DOHH2 (cell line): ENCODE data around the gene MEIOB.

Experiments
- H3F3A ChIP-seq: fragments of 200-600 bp; sonication (generic), shearing (Covaris generic); 2 replicates; pipeline ENCODE4 v1.6.0; 2016; ENCODE audit warnings: antibody characterized with exemption, mild to moderate bottlenecking; ENCODE audit not compliant: control insufficient read depth, insufficient read depth
- H3K27ac ChIP-seq: fragments of 200-600 bp; sonication (generic); 2 replicates; pipeline ENCODE4 v1.5.1; 2014; ENCODE audit warnings: low read depth, mild to moderate bottlenecking, low read length, moderate library complexity
- H3K27me3 ChIP-seq: fragments of 200-600 bp; sonication (generic); 2 replicates; pipeline ENCODE4 v1.6.1; 2014; ENCODE audit warnings: mild to moderate bottlenecking, low read length, mixed read lengths; ENCODE audit not compliant: control insufficient read depth
- H3K36me3 ChIP-seq: fragments of 200-600 bp; sonication (generic); 2 replicates; pipeline ENCODE4 v1.6.1; 2014; ENCODE audit warnings: mild to moderate bottlenecking, low read length, moderate library complexity, mixed read lengths; ENCODE audit not compliant: control insufficient read depth
- H3K4me1 ChIP-seq: fragments of 200-600 bp; sonication (generic); 2 replicates; pipeline ENCODE4 v1.6.1; 2014; ENCODE audit warnings: mild to moderate bottlenecking, low read length, mixed read lengths; ENCODE audit not compliant: control insufficient read depth
- H3K4me2 ChIP-seq: fragments of 200-600 bp; sonication (generic); 2 replicates; pipeline ENCODE4 v1.6.0; 2014; ENCODE audit warnings: mild to moderate bottlenecking, low read length, moderate library complexity
- H3K4me3 ChIP-seq: fragments of 200-600 bp; sonication (generic); 2 replicates; pipeline ENCODE4 v1.5.1; 2014; ENCODE audit warnings: mild to moderate bottlenecking, low read length, mixed read lengths
- H3K79me2 ChIP-seq: fragments of 200-600 bp; sonication (generic); 2 replicates; pipeline ENCODE4 v1.6.1; 2014; ENCODE audit warnings: mild to moderate bottlenecking, low read length, mixed read lengths; ENCODE audit not compliant: control insufficient read depth
- H3K9me2 ChIP-seq: fragments of 200-600 bp; sonication (generic); replicated peaks from 2 replicates; pipeline ENCODE4 v1.6.1; 2014; ENCODE audit warnings: mild to moderate bottlenecking, low read length, mixed read lengths; ENCODE audit not compliant: control insufficient read depth
- H3K9me3 ChIP-seq: fragments of 200-600 bp; sonication (generic); 2 replicates; pipeline ENCODE4 v1.6.1; 2014; ENCODE audit warnings: antibody characterized with exemption, low read length, mixed read lengths; ENCODE audit not compliant: control insufficient read depth, insufficient read depth
- H4K20me1 ChIP-seq: fragments of 200-600 bp; sonication (generic); 2 replicates; pipeline ENCODE4 v1.6.0; 2014; ENCODE audit warnings: low read depth, mild to moderate bottlenecking, antibody characterized with exemption, low read length, moderate library complexity; ENCODE audit not compliant: control insufficient read depth, insufficient read depth
- EZH2phosphoT487 ChIP-seq: fragments of 200-600 bp; sonication (generic); IDR thresholded peaks from 2 replicates; pipeline ENCODE4 v1.6.1; 2017; ENCODE audit warnings: borderline replicate concordance, mild to moderate bottlenecking, antibody characterized with exemption, low read length, moderate library complexity, mixed read lengths
- TF ChIP-seq, protein P1 (sequence below): fragments of 200-600 bp; sonication (generic); IDR thresholded peaks from one replicate; pipeline ENCODE4 v1.5.1; 2014; ENCODE audit warnings: antibody characterized with exemption, mild to moderate bottlenecking, low read depth, low read length; ENCODE audit not compliant: poor library complexity, severe bottlenecking

The MEIOB gene

DNA sequence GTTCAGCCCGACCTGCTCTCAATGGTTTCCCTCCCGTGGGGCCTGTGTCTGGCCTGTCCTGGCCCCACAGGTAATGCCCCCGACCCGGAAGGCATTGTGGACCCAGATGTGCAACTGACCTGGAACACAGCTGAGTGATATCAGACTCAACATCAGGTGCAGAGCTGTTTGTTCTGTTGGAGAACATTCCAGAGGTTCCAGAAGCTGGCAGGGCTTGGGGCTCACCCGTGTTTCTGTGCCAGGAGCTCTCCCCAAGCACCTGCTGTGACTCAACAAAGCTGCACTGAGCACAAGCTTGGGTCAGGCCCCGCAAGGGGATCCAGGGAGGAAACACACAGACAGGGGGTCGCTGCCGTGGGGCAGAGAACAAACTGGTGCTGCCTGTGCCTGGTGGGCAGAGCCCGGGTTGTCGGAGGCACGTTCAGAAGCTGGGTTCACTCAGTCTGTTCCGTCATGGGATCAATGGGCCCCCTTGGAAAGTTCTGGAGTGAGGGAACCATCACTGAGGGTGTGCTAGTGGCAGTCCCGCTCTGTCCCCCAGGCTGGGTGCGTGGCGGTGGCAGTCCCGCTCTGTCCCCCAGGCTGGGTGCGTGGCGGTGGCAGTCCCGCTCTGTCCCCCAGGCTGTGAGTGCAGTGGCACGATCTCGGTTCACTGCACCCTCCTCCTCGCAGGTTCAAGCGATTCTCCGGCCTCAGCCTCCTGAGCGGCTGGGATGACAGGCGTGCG is 24.1 kb upstream of the MEIOB start:
- H3K27me3 ChIP-seq, result no peaks in the 10 kb centered on the region
- H4K20me1 ChIP-seq, result no peaks in the 10 kb centered on the region
- H3K4me2 ChIP-seq, result no peak overlapping the region
- no peaks in the 10 kb centered on the region for H3K79me2 ChIP-seq
- no peaks in the 10 kb centered on the region for H3K4me1 ChIP-seq
- H3K4me3 ChIP-seq, result no peak overlapping the region
- no peak overlapping the region for H3K27ac ChIP-seq
- H3F3A ChIP-seq, result no peaks in the 10 kb centered on the region
- H3K36me3 ChIP-seq, result no peaks in the 10 kb centered on the region
- H3K9me3 ChIP-seq, result no peaks in the 10 kb centered on the region
- TF ChIP-seq EZH2phosphoT487, result no peak
- TF ChIP-seq, protein P1, sequence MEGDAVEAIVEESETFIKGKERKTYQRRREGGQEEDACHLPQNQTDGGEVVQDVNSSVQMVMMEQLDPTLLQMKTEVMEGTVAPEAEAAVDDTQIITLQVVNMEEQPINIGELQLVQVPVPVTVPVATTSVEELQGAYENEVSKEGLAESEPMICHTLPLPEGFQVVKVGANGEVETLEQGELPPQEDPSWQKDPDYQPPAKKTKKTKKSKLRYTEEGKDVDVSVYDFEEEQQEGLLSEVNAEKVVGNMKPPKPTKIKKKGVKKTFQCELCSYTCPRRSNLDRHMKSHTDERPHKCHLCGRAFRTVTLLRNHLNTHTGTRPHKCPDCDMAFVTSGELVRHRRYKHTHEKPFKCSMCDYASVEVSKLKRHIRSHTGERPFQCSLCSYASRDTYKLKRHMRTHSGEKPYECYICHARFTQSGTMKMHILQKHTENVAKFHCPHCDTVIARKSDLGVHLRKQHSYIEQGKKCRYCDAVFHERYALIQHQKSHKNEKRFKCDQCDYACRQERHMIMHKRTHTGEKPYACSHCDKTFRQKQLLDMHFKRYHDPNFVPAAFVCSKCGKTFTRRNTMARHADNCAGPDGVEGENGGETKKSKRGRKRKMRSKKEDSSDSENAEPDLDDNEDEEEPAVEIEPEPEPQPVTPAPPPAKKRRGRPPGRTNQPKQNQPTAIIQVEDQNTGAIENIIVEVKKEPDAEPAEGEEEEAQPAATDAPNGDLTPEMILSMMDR, result no peak
- no peaks in the 10 kb centered on the region for H3K9me2 ChIP-seq

GRCh38 chr16:1895068-1895467 is 23.1 kb upstream of the MEIOB start:
- Histone ChIP-seq H3F3A (no peaks in the 10 kb centered on the region), H3K36me3 (no peaks in the 10 kb centered on the region), H3K4me3 (no peak overlapping the region), H3K4me1 (no peaks in the 10 kb centered on the region), H3K27me3 (no peaks in the 10 kb centered on the region), H3K27ac (no peak overlapping the region), H3K4me2 (no peak overlapping the region), H4K20me1 (no peaks in the 10 kb centered on the region), H3K9me3 (no peaks in the 10 kb centered on the region), H3K9me2 (no peaks in the 10 kb centered on the region), H3K79me2 (no peaks in the 10 kb centered on the region)
- TF ChIP-seq, protein P1, result no peak
- TF ChIP-seq EZH2phosphoT487, result no peak

GRCh38 chr16:1890708-1891050 is 18.7 kb upstream of the MEIOB start:
- Histone ChIP-seq H3K4me2 (no peak overlapping the region), H3K9me2 (no peaks in the 10 kb centered on the region), H3K27me3 (no peaks in the 10 kb centered on the region), H3K4me1 (no peaks in the 10 kb centered on the region), H3K4me3 (no peak overlapping the region), H3K9me3 (no peaks in the 10 kb centered on the region), H3K27ac (no peak overlapping the region), H4K20me1 (no peaks in the 10 kb centered on the region), H3K79me2 (no peaks in the 10 kb centered on the region), H3K36me3 (no peaks in the 10 kb centered on the region), H3F3A (no peaks in the 10 kb centered on the region)
- TF ChIP-seq, protein P1, result no peak
- no peak for TF ChIP-seq EZH2phosphoT487
